ENCODE data around the gene EML6. TPM values are rescaled to one million over a fixed set of nuclear protein-coding genes. Genes with fewer than 3 reads are reported as not detected.

The EML6 gene
- total RNA-seq, 1 donor from 2014 or later, result 1.1 TPM

GRCh38 chr2:54920660-54921059 lies 197.2 kb downstream of the EML6 start:
- peaks cover 18% of the 10 kb centered on the region for H3K9me3 Mint-ChIP-seq (ENCODE audit: unreplicated experiment)
- no peak overlapping the region for H3K4me3 Mint-ChIP-seq (ENCODE audit: unreplicated experiment)
- peaks cover 9% of the 10 kb centered on the region for H3K36me3 Mint-ChIP-seq (ENCODE audit: unreplicated experiment)
- H3K4me1 Mint-ChIP-seq (ENCODE audit: unreplicated experiment), result peaks cover 8% of the 10 kb centered on the region
- TF ChIP-seq CTCF (IDR thresholded peaks at IDR 0.05), result no peak
- peaks cover 6% of the 10 kb centered on the region for H3K27me3 Mint-ChIP-seq (ENCODE audit: unreplicated experiment)
- no peak for DNase-seq (ENCODE audit: extremely low spot score, unreplicated experiment)
- H3K27ac Mint-ChIP-seq (ENCODE audit: unreplicated experiment), result no peak overlapping the region

- Mint-ChIP-seq H3K4me1 (ENCODE audit: unreplicated experiment) (peaks cover 10% of the 10 kb centered on the region), H3K4me3 (ENCODE audit: unreplicated experiment) (no peak overlapping the region), H3K9me3 (ENCODE audit: unreplicated experiment) (peaks cover 18% of the 10 kb centered on the region), H3K36me3 (ENCODE audit: unreplicated experiment) (peaks cover 9% of the 10 kb centered on the region), H3K27ac (ENCODE audit: unreplicated experiment) (no peak overlapping the region), H3K27me3 (ENCODE audit: unreplicated experiment) (peaks cover 10% of the 10 kb centered on the region)
- no peak for TF ChIP-seq CTCF (IDR thresholded peaks at IDR 0.05)
- DNase-seq (ENCODE audit: extremely low spot score, unreplicated experiment), result no peak
Measured at GRCh38 chr2:54924121-54924520, 200.7 kb downstream of the EML6 start.

GRCh38 chr2:54925022-54925421 lies 201.6 kb downstream of the EML6 start:
- Mint-ChIP-seq H3K27me3 (ENCODE audit: unreplicated experiment) (peaks cover 15% of the 10 kb centered on the region), H3K27ac (ENCODE audit: unreplicated experiment) (no peak overlapping the region), H3K9me3 (ENCODE audit: unreplicated experiment) (peaks cover 14% of the 10 kb centered on the region), H3K4me3 (ENCODE audit: unreplicated experiment) (no peak overlapping the region), H3K4me1 (ENCODE audit: unreplicated experiment) (peaks cover 10% of the 10 kb centered on the region), H3K36me3 (ENCODE audit: unreplicated experiment) (peaks cover 7% of the 10 kb centered on the region)
- DNase-seq (ENCODE audit: extremely low spot score, unreplicated experiment), result no peak
- no peak for TF ChIP-seq CTCF (IDR thresholded peaks at IDR 0.05)

- Mint-ChIP-seq H3K4me3 (ENCODE audit: unreplicated experiment) (no peak overlapping the region), H3K4me1 (ENCODE audit: unreplicated experiment) (peaks cover 10% of the 10 kb centered on the region), H3K27ac (ENCODE audit: unreplicated experiment) (no peak overlapping the region), H3K27me3 (ENCODE audit: unreplicated experiment) (peaks cover 17% of the 10 kb centered on the region), H3K9me3 (ENCODE audit: unreplicated experiment) (no peaks in the 10 kb centered on the region), H3K36me3 (ENCODE audit: unreplicated experiment) (no peaks in the 10 kb centered on the region)
- no peak for DNase-seq (ENCODE audit: extremely low spot score, unreplicated experiment)
- no peak for TF ChIP-seq CTCF (IDR thresholded peaks at IDR 0.05)
Measured at GRCh38 chr2:54927085-54927750, 203.8 kb downstream of the EML6 start.

- peaks cover 10% of the 10 kb centered on the region for H3K4me1 Mint-ChIP-seq (ENCODE audit: unreplicated experiment)
- H3K4me3 Mint-ChIP-seq (ENCODE audit: unreplicated experiment), result no peak overlapping the region
- H3K27me3 Mint-ChIP-seq (ENCODE audit: unreplicated experiment), result peaks cover 17% of the 10 kb centered on the region
- H3K36me3 Mint-ChIP-seq (ENCODE audit: unreplicated experiment), result no peaks in the 10 kb centered on the region
- no peaks in the 10 kb centered on the region for H3K9me3 Mint-ChIP-seq (ENCODE audit: unreplicated experiment)
- no peak for DNase-seq (ENCODE audit: extremely low spot score, unreplicated experiment)
- no peak for TF ChIP-seq CTCF (IDR thresholded peaks at IDR 0.05)
- no peak overlapping the region for H3K27ac Mint-ChIP-seq (ENCODE audit: unreplicated experiment)
Measured at GRCh38 chr2:54927751-54928615, 204.5 kb downstream of the EML6 start.
